Astrocyte (in vitro differentiated cells and primary cell): ENCODE measurements around the gene IQSEC3. TPM values are rescaled to one million over a fixed set of nuclear protein-coding genes. Genes with fewer than 3 reads are reported as not detected.

Experiments used
- DNase-seq: peaks from one replicate; pipeline ENCODE4 v3.0.0-alpha.2; 2010; ENCODE audit warnings: low read depth
- FAIRE-seq: peaks from 2 replicates; lab custom pipeline; 2011; peaks lifted over from hg19 to GRCh38; lab: Jason Lieb, UNC
- H2AFZ ChIP-seq: 2 replicates; pipeline ENCODE4 v1.6.0; 2012; ENCODE audit warnings: low read depth, low read length, inconsistent platforms
- H3K27ac ChIP-seq: 2 replicates; pipeline ENCODE4 v1.5.1; 2011; ENCODE audit warnings: low read depth, low read length, inconsistent platforms
- H3K27me3 ChIP-seq: 2 replicates; pipeline ENCODE4 v1.6.0; 2011; ENCODE audit warnings: low read length, inconsistent platforms; ENCODE audit not compliant: insufficient read depth
- H3K36me3 ChIP-seq: 2 replicates; pipeline ENCODE4 v1.5.1; 2011; ENCODE audit warnings: low read length, inconsistent platforms; ENCODE audit not compliant: insufficient read depth
- H3K4me1 ChIP-seq: 2 replicates; pipeline ENCODE4 v1.5.1; 2011; ENCODE audit warnings: low read length, inconsistent platforms; ENCODE audit not compliant: insufficient read depth
- H3K4me2 ChIP-seq: 2 replicates; pipeline ENCODE4 v1.6.0; 2012; ENCODE audit warnings: low read length, inconsistent platforms
- H3K4me3 ChIP-seq: 2 replicates; pipeline ENCODE4 v1.5.1; 2011; ENCODE audit warnings: low read depth, mild to moderate bottlenecking, low read length, inconsistent platforms; ENCODE audit not compliant: insufficient read depth
- H3K79me2 ChIP-seq: 2 replicates; pipeline ENCODE4 v1.6.0; 2012; ENCODE audit warnings: mild to moderate bottlenecking, low read length, inconsistent platforms; ENCODE audit not compliant: insufficient read depth
- H3K9ac ChIP-seq: 2 replicates; pipeline ENCODE4 v1.6.0; 2012; ENCODE audit warnings: mild to moderate bottlenecking, low read length, inconsistent platforms
- H3K9me3 ChIP-seq: 2 replicates; pipeline ENCODE4 v1.5.1; 2012; ENCODE audit warnings: low read depth, mild to moderate bottlenecking, low read length, inconsistent platforms; ENCODE audit not compliant: insufficient read depth
- H4K20me1 ChIP-seq: 2 replicates; pipeline ENCODE4 v1.6.0; 2012; ENCODE audit warnings: low read length, inconsistent platforms; ENCODE audit not compliant: insufficient read depth
- H3K27ac Mint-ChIP-seq: one replicate; pipeline ENCODE4 v1.8.0; 2021; ENCODE audit warnings: mild to moderate bottlenecking, mixed read lengths; ENCODE audit not compliant: unreplicated experiment
- H3K27me3 Mint-ChIP-seq: one replicate; pipeline ENCODE4 v1.8.0; 2021; ENCODE audit warnings: low read depth, mixed read lengths; ENCODE audit not compliant: unreplicated experiment
- H3K36me3 Mint-ChIP-seq: one replicate; pipeline ENCODE4 v1.8.0; 2021; ENCODE audit warnings: low read depth, mixed read lengths; ENCODE audit not compliant: unreplicated experiment
- H3K4me1 Mint-ChIP-seq: one replicate; pipeline ENCODE4 v1.8.0; 2021; ENCODE audit warnings: low read depth, mixed read lengths; ENCODE audit not compliant: unreplicated experiment
- H3K4me3 Mint-ChIP-seq: one replicate; pipeline ENCODE4 v1.8.0; 2021; ENCODE audit warnings: mild to moderate bottlenecking, moderate library complexity, mixed read lengths; ENCODE audit not compliant: unreplicated experiment
- H3K9me3 Mint-ChIP-seq: one replicate; pipeline ENCODE4 v1.8.0; 2021; ENCODE audit warnings: mild to moderate bottlenecking, mixed read lengths; ENCODE audit not compliant: unreplicated experiment
- EZH2 ChIP-seq: IDR thresholded peaks from 2 replicates; pipeline ENCODE4 v1.6.1; 2012; ENCODE audit warnings: mild to moderate bottlenecking, low read length, inconsistent platforms; ENCODE audit not compliant: insufficient read depth
- total RNA-seq: library from RNA; stranded (reverse); gene quantifications from 2 replicates; pipeline ENCODE4 v1.2.1, GENCODE V29; 2021
- TF ChIP-seq, protein P1 (sequence below): IDR thresholded peaks from 2 replicates; pipeline ENCODE4 v1.5.1; 2011; ENCODE audit warnings: low read depth, mild to moderate bottlenecking, inconsistent platforms, low read length, moderate library complexity; ENCODE audit not compliant: insufficient read depth

Gene IQSEC3
- total RNA-seq, 1 donor from 2014 or later = 0.34 TPM

DNA sequence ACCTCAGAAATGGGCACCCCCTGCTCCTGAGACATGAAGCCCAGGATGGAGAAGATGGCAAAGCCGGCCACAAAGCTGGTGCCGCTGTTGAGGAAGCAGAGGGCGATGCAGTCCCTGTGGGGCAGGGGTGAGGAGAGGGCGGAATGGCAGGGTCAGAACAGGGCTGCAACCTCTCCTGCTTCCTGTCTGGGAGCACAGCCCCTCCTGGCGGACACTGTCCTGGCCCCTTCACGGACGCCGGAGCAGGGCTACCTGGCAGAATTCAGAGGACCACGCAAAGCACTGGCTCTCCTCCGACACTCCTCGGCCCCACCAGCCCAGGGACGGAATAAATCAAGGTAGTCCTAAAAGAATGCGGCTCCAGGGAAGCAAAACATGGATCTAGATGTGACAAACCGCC lies 159.8 kb downstream of the IQSEC3 start:
- no peak for TF ChIP-seq EZH2
- TF ChIP-seq, protein P1, sequence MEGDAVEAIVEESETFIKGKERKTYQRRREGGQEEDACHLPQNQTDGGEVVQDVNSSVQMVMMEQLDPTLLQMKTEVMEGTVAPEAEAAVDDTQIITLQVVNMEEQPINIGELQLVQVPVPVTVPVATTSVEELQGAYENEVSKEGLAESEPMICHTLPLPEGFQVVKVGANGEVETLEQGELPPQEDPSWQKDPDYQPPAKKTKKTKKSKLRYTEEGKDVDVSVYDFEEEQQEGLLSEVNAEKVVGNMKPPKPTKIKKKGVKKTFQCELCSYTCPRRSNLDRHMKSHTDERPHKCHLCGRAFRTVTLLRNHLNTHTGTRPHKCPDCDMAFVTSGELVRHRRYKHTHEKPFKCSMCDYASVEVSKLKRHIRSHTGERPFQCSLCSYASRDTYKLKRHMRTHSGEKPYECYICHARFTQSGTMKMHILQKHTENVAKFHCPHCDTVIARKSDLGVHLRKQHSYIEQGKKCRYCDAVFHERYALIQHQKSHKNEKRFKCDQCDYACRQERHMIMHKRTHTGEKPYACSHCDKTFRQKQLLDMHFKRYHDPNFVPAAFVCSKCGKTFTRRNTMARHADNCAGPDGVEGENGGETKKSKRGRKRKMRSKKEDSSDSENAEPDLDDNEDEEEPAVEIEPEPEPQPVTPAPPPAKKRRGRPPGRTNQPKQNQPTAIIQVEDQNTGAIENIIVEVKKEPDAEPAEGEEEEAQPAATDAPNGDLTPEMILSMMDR = no peak
- FAIRE-seq = no peak
- H3K9me3 Mint-ChIP-seq = peaks cover 2% of the 10 kb centered on the region
- Histone ChIP-seq H3K27me3 (peaks cover 36% of the 10 kb centered on the region), H3K4me3 (no peak overlapping the region), H4K20me1 (no peaks in the 10 kb centered on the region), H3K79me2 (no peaks in the 10 kb centered on the region), H3K9ac (no peak overlapping the region), H3K27ac (no peak overlapping the region), H3K4me1 (no peaks in the 10 kb centered on the region), H2AFZ (no peak overlapping the region), H3K4me2 (no peak overlapping the region), H3K36me3 (no peaks in the 10 kb centered on the region), H3K9me3 (no peaks in the 10 kb centered on the region)
- no peaks in the 10 kb centered on the region for H3K4me1 Mint-ChIP-seq
- no peak overlapping the region for H3K27ac Mint-ChIP-seq
- H3K36me3 Mint-ChIP-seq = no peaks in the 10 kb centered on the region
- H3K4me3 Mint-ChIP-seq = no peak overlapping the region
- H3K27me3 Mint-ChIP-seq = peaks cover 53% of the 10 kb centered on the region
- DNase-seq = no peak

DNA sequence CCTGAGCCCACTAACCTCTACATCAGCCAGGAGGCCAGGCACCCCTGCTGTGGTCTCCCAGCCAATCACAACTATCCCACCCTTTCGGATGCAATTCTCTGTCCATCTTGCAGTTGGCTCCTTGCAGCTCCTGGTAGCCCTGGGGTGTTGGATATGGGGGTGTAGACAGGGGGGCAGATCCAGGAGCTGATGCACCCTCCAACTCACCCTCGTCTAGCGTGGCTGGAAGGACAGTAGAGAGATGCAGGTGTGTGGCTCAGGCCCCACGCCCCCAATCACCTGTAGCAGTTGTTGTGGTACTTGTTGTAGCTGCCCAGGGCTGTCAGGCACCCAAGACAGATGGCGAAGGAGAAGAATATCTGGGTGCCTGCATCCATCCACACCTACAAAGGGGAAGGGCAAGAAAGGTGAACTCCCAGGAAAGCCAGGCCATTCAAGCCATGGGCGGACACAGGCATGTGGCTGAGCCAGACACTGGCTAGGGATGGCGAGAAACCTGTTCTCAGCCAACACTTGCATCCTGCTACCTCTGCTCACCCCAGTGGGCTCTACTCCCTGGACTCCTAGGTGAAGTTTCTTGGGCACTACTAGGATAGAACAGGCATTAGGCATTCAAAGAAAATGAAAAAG lies 160.8 kb downstream of the IQSEC3 start:
- H3K79me2 ChIP-seq = no peaks in the 10 kb centered on the region
- FAIRE-seq (no peak), DNase-seq (no peak)
- H3K9me3 ChIP-seq = no peaks in the 10 kb centered on the region
- Mint-ChIP-seq H3K4me3 (no peak overlapping the region), H3K4me1 (no peaks in the 10 kb centered on the region), H3K9me3 (peaks cover 3% of the 10 kb centered on the region), H3K27ac (no peak overlapping the region), H3K27me3 (peaks cover 51% of the 10 kb centered on the region), H3K36me3 (no peaks in the 10 kb centered on the region)
- no peaks in the 10 kb centered on the region for H3K4me1 ChIP-seq
- no peak overlapping the region for H3K9ac ChIP-seq
- H3K36me3 ChIP-seq = no peaks in the 10 kb centered on the region
- no peak overlapping the region for H3K4me3 ChIP-seq
- H2AFZ ChIP-seq = no peak overlapping the region
- no peak for TF ChIP-seq EZH2
- TF ChIP-seq, protein P1 = no peak
- no peaks in the 10 kb centered on the region for H4K20me1 ChIP-seq
- H3K27me3 ChIP-seq = peaks cover 39% of the 10 kb centered on the region
- no peak overlapping the region for H3K27ac ChIP-seq
- H3K4me2 ChIP-seq = no peak overlapping the region

Other genes with a start within 250 kb of the IQSEC3 start
- gene SLC6A12, start 147.4 kb downstream of the IQSEC3 start, total RNA-seq = 2.6 and 3.0 TPM in 2 replicates
- gene SLC6A13, start 196.1 kb downstream of the IQSEC3 start, total RNA-seq = 2.4 and 2.6 TPM in 2 replicates